NB4 (cell line): ENCODE data around the gene DPH6.

Experiments
- MYC ChIP-seq: IDR thresholded peaks from 2 replicates; pipeline ENCODE4 v1.6.1; 2011; ENCODE audit warnings: low read depth, low read length
- POLR2A ChIP-seq: IDR thresholded peaks from 2 replicates; pipeline ENCODE4 v1.6.1; 2011; ENCODE audit warnings: mild to moderate bottlenecking; ENCODE audit not compliant: insufficient read length; ENCODE audit errors: extremely low read depth
- TF ChIP-seq, protein P1 (sequence below): IDR thresholded peaks from one replicate; pipeline ENCODE4 v1.5.1; 2012; ENCODE audit warnings: low read depth, low read length
- TF ChIP-seq, protein P2 (sequence below): IDR thresholded peaks from 2 replicates; pipeline ENCODE4 v1.6.1; 2011; ENCODE audit warnings: low read depth, low read length

DNA sequence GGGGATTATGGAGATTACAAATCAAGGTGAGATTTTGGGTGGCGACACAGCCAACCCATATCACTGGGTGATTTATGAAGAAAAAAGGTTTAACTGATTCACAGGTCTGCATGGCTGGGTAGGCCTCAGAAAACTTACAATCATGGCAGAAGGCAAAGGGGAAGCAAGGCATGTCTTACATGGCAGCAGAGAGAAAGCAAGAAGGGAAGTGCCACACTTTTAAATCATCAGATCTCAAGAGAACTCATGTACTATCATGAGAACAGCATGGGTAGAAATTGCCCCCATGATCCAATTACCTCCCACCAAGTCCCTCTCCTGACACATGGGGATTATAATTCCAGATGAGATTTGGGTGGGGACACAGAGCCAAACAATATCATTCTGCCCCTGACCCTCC, 59.7 kb downstream of the DPH6 start:
- no peak for TF ChIP-seq POLR2A
- TF ChIP-seq, protein P1, sequence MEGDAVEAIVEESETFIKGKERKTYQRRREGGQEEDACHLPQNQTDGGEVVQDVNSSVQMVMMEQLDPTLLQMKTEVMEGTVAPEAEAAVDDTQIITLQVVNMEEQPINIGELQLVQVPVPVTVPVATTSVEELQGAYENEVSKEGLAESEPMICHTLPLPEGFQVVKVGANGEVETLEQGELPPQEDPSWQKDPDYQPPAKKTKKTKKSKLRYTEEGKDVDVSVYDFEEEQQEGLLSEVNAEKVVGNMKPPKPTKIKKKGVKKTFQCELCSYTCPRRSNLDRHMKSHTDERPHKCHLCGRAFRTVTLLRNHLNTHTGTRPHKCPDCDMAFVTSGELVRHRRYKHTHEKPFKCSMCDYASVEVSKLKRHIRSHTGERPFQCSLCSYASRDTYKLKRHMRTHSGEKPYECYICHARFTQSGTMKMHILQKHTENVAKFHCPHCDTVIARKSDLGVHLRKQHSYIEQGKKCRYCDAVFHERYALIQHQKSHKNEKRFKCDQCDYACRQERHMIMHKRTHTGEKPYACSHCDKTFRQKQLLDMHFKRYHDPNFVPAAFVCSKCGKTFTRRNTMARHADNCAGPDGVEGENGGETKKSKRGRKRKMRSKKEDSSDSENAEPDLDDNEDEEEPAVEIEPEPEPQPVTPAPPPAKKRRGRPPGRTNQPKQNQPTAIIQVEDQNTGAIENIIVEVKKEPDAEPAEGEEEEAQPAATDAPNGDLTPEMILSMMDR, result no peak
- TF ChIP-seq, protein P2, sequence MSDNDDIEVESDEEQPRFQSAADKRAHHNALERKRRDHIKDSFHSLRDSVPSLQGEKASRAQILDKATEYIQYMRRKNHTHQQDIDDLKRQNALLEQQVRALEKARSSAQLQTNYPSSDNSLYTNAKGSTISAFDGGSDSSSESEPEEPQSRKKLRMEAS, result no peak
- no peak for TF ChIP-seq MYC
